HepG2 (cell line): Measurements from ENCODE around the gene NEU4. TPM values are rescaled to one million over a fixed set of nuclear protein-coding genes. Genes with fewer than 3 reads are reported as not detected.
A peak's percentile ranks its signal among the peaks of the same experiment; 100 is the strongest.

Experiments used
- ATAC-seq: fragments of 200-7000 bp; cut with Tn5 transposase; 3 replicates; pipeline ENCODE4 v1.9.1; 2020; ENCODE audit warnings: mild to moderate bottlenecking, moderate library complexity
- BruUV-seq: library from RNA; stranded (reverse); fragments of 400-500 nt; replicated peaks from 2 replicates; lab custom pipeline; 2021; lab: Mats Ljungman, UMichigan
- CTCF ChIA-PET: fragments of 300-600 bp; formaldehyde crosslinking; extraction: SDS; loops from one replicate; lab custom pipeline; 2021; ENCODE audit warnings: low total read pairs, inconsistent platforms, low intra/inter-chr PET ratio; lab: Yijun Ruan, JAX
- POLR2A ChIA-PET: fragments of 350-600 bp; sonication (Branson Sonifier 250); formaldehyde crosslinking; loops from one replicate; lab custom pipeline; 2020; ENCODE audit warnings: antibody characterized with exemption, inconsistent platforms; lab: Yijun Ruan, JAX
- DNase-seq: peaks from one replicate; pipeline ENCODE4 v3.0.0-alpha.2; 2015; ENCODE audit warnings: low spot score
- FAIRE-seq: peaks from 3 replicates; lab custom pipeline; 2011; peaks lifted over from hg19 to GRCh38; lab: Jason Lieb, UNC
- H2AFZ ChIP-seq: one replicate; pipeline ENCODE4 v1.6.1; 2011; ENCODE audit warnings: low read length, inconsistent platforms
- H3K27ac ChIP-seq: fragments of 300-600 bp; 3 replicates; pipeline ENCODE4 v1.8.0; 2011; ENCODE audit warnings: mixed run types, mild to moderate bottlenecking, mixed read lengths, low read length, inconsistent platforms; ENCODE audit not compliant: insufficient read depth; ENCODE audit errors: extremely low read length
- H3K27me3 ChIP-seq, 2 experiments: fragments of 200-600 bp in 1 of 2; 2 replicates in 1 of 2; 3 replicates in 1 of 2; pipeline versions ENCODE4 v1.6.0 to v1.8.0; 2011; ENCODE audit warnings: low read length in 2 of 2, mild to moderate bottlenecking in 2 of 2, moderate library complexity in 2 of 2, inconsistent platforms in 1 of 2; ENCODE audit not compliant: insufficient read depth in 2 of 2, control insufficient read depth in 1 of 2
- H3K36me3 ChIP-seq, 2 experiments: fragments of 200-600 bp in 1 of 2; replicated peaks in 1 of 2; 2 replicates in 1 of 2; 3 replicates in 1 of 2; pipeline versions ENCODE4 v1.5.1 to v1.8.0; 2011; ENCODE audit warnings: low read length in 2 of 2, inconsistent platforms in 1 of 2; ENCODE audit not compliant: insufficient read depth in 2 of 2, control insufficient read depth in 1 of 2
- H3K4me1 ChIP-seq: 2 replicates; pipeline ENCODE4 v1.5.1; 2012; ENCODE audit warnings: low read length, inconsistent platforms; ENCODE audit not compliant: insufficient read depth
- H3K4me2 ChIP-seq: 2 replicates; pipeline ENCODE4 v1.6.0; 2011; ENCODE audit warnings: low read depth, low read length, inconsistent platforms
- H3K4me3 ChIP-seq, 3 experiments: fragments of 200-600 bp in 1 of 3; sonication (generic), shearing (Covaris generic) in 1 of 3; replicated peaks in 1 of 3; 2 replicates each; pipeline ENCODE4 v1.5.1; 2011 to 2016; ENCODE audit warnings: low read length in 3 of 3, inconsistent platforms in 2 of 3, low read depth in 2 of 3, mild to moderate bottlenecking in 2 of 3, control low read depth in 1 of 3, mixed read lengths in 1 of 3; ENCODE audit not compliant: insufficient read depth in 1 of 3
- H3K79me2 ChIP-seq: one replicate; pipeline ENCODE4 v1.6.1; 2011; ENCODE audit warnings: low read length, inconsistent platforms; ENCODE audit not compliant: insufficient read depth
- H3K9ac ChIP-seq: 2 replicates; pipeline ENCODE4 v1.6.0; 2011; ENCODE audit warnings: mild to moderate bottlenecking, low read depth, low read length, inconsistent platforms; ENCODE audit not compliant: insufficient read depth
- H3K9me3 ChIP-seq: 2 replicates; pipeline ENCODE4 v1.5.1; 2012; ENCODE audit warnings: mild to moderate bottlenecking, low read length
- H4K20me1 ChIP-seq: 2 replicates; pipeline ENCODE4 v1.6.0; 2011; ENCODE audit warnings: inconsistent platforms, mild to moderate bottlenecking, low read length, moderate library complexity; ENCODE audit not compliant: insufficient read depth
- AGO2 ChIP-seq: fragments of 200-400 bp; formaldehyde crosslinking; optimal IDR thresholded peaks from 2 replicates; pipeline ENCODE3; 2017; ENCODE audit warnings: mild to moderate bottlenecking, low read depth, low read length, moderate library complexity
- E2F5 ChIP-seq: sonication (generic); formaldehyde crosslinking; conservative IDR thresholded peaks from 2 replicates; pipeline ENCODE4 v1.4.0; 2020; ENCODE audit warnings: missing genetic modification reagents
- HNF4G ChIP-seq, 2 experiments: sonication (generic) in 1 of 2; formaldehyde crosslinking in 1 of 2; IDR thresholded peaks; 2 replicates each; pipeline versions ENCODE4 v1.4.0 to v1.6.1; 2011 to 2020; ENCODE audit warnings: borderline replicate concordance in 2 of 2, low read depth in 2 of 2, mild to moderate bottlenecking in 2 of 2, low read length in 1 of 2, missing genetic modification reagents in 1 of 2, moderate library complexity in 1 of 2
- MEIS1 ChIP-seq: sonication (generic); formaldehyde crosslinking; IDR thresholded peaks from 2 replicates; pipeline ENCODE4 v1.9.0; 2021; ENCODE audit warnings: mild to moderate bottlenecking, missing genetic modification reagents, moderate library complexity, borderline replicate concordance
- RBFOX2 ChIP-seq: fragments of 200-400 bp; formaldehyde crosslinking; IDR thresholded peaks from 2 replicates; pipeline ENCODE4 v1.6.1; 2017; ENCODE audit warnings: low read depth, mild to moderate bottlenecking, low read length
- SMC3 ChIP-seq: IDR thresholded peaks from 2 replicates; pipeline ENCODE4 v1.6.1; 2011; ENCODE audit warnings: low read length, improper control_type of control experiment
- ZFP91 ChIP-seq: sonication (generic); formaldehyde crosslinking; IDR thresholded peaks from 2 replicates; pipeline ENCODE4 v1.9.0; 2022; ENCODE audit warnings: missing genetic modification reagents, mild to moderate bottlenecking, borderline replicate concordance
- ZMYM3 ChIP-seq: sonication (generic); formaldehyde crosslinking; IDR thresholded peaks from 2 replicates; pipeline ENCODE4 v1.5.1; 2020; ENCODE audit warnings: mild to moderate bottlenecking, missing genetic modification reagents
- ZNF205 ChIP-seq: IDR thresholded peaks from 2 replicates; pipeline ENCODE4 v1.6.1; 2018; ENCODE audit warnings: missing biosample characterization, missing genetic modification reagents
- WGBS: methylation state at CpG from one replicate; pipeline ENCODE4 v1.1.6; 2017; ENCODE audit warnings: low lambda C conversion rate; 5-methylcytosine and 5-hydroxymethylcytosine counted together
- in situ Hi-C: cut with HindIII; loops from 2 replicates; pipeline ENCODE4 v1.10.0; 2017; ENCODE audit warnings: low pct_unique_long_range_greater_than_20kb; ENCODE audit not compliant: extremely low pct_ligation_motif_present
- intact Hi-C: fragments of 100-400 bp; cut with micrococcal nuclease; formaldehyde crosslinking; loops from one replicate; pipeline ENCODE4 v1.10.0; 2022; ENCODE audit not compliant: unreplicated experiment
- polyA plus RNA-seq, 8 experiments: library from polyadenylated mRNA; depleted of rRNA in 3 of 8; stranded (reverse) in 7 of 8; unstranded in 1 of 8; fragments of >200 nt; fragmentation: Illumina TruSeq in 4 of 8; extraction: Trizol in 4 of 8; gene quantifications; 2 replicates each; pipeline versions ENCODE4 v1.2.1 to v1.2.3, GENCODE V29; 2011 to 2016; ENCODE audit warnings: low read depth in 4 of 8, missing spikeins in 1 of 8, mixed read lengths in 1 of 8; ENCODE audit not compliant: insufficient read depth in 1 of 8
- total RNA-seq, 5 experiments: library from RNA; depleted of rRNA; stranded (reverse); fragments of >200 nt; fragmentation: Illumina TruSeq; extraction: Trizol; gene quantifications; 2 replicates each; pipeline ENCODE4 v1.2.3, GENCODE V29; 2016; ENCODE audit warnings: low read depth in 1 of 5
- TF ChIP-seq, protein P1 (sequence below): IDR thresholded peaks from 2 replicates; pipeline ENCODE4 v1.6.1; 2016; ENCODE audit warnings: missing compliant biosample characterization, missing genetic modification reagents, borderline replicate concordance
- TF ChIP-seq, protein P2 (sequence below): sonication (generic); formaldehyde crosslinking; IDR thresholded peaks from 2 replicates; pipeline ENCODE4 v1.5.0; 2020; ENCODE audit warnings: missing genetic modification reagents, mild to moderate bottlenecking, borderline replicate concordance

NEU4 gene
- total and polyA plus RNA-seq, 2 of the 13 experiments (the other 11 are each of a cell fraction or from before 2014, with no cell fraction given) = 53.5 to 107 TPM

- Histone ChIP-seq H3K36me3 (peaks cover 1 to 6% of the 10 kb centered on the region in 2 experiments; a peak in 3 of 5 replicates), H3K4me3 (no peak overlapping the region), H3K27me3 (no peaks in the 10 kb centered on the region; a peak in 1 of 5 replicates), H3K4me1 (peaks cover 48% of the 10 kb centered on the region), H3K9ac (no peak overlapping the region), H3K27ac (no peak overlapping the region), H4K20me1 (peaks cover 10% of the 10 kb centered on the region; the same call in 1 of the 2 replicates), H3K9me3 (no peaks in the 10 kb centered on the region), H3K4me2 (no peak overlapping the region), H2AFZ (no peak overlapping the region), H3K79me2 (peaks cover 51% of the 10 kb centered on the region)
- DNase-seq = no peak
- WGBS = 91% methylated on average over 34 of the region's 40 CpGs
- in situ Hi-C loops (no loop called here), intact Hi-C loops (no loop called here)
- ChIA-PET CTCF (no interaction called here), POLR2A (interaction anchor here (1.3 to 1.4 kb wide), 2 partner anchors 39 to 43 kb away, joined by 3 to 4 read pairs; no protein-coding TSS in a partner anchor)
- no peak for FAIRE-seq
- no TSS peak for BruUV-seq
- no peak for ATAC-seq
- TF ChIP-seq AGO2 (peak; percentile 68), ZMYM3 (no peak), E2F5 (CRISPR knock-in tag) (no peak), ZFP91 (CRISPR knock-in tag) (0 out of 2 replicates have a peak, but pooled peaks have one; percentile 8), SMC3 (no peak), MEIS1 (0 out of 2 replicates have a peak, but pooled peaks have one; percentile 38), RBFOX2 (peak; percentile 67; the same call in 1 of the 2 replicates), HNF4G (IDR thresholded peaks at IDR 0.05; ENCODE audit: borderline replicate concordance, low read depth, low read length) (no peak), HNF4G (CRISPR knock-in tag; IDR thresholded peaks at IDR 0.05; ENCODE audit: borderline replicate concordance, low read depth) (no peak), ZNF205 (CRISPR knock-in tag) (no peak)
- TF ChIP-seq, protein P1, sequence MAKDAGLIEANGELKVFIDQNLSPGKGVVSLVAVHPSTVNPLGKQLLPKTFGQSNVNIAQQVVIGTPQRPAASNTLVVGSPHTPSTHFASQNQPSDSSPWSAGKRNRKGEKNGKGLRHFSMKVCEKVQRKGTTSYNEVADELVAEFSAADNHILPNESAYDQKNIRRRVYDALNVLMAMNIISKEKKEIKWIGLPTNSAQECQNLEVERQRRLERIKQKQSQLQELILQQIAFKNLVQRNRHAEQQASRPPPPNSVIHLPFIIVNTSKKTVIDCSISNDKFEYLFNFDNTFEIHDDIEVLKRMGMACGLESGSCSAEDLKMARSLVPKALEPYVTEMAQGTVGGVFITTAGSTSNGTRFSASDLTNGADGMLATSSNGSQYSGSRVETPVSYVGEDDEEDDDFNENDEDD (CRISPR knock-in tag) = no peak
- TF ChIP-seq, protein P2, sequence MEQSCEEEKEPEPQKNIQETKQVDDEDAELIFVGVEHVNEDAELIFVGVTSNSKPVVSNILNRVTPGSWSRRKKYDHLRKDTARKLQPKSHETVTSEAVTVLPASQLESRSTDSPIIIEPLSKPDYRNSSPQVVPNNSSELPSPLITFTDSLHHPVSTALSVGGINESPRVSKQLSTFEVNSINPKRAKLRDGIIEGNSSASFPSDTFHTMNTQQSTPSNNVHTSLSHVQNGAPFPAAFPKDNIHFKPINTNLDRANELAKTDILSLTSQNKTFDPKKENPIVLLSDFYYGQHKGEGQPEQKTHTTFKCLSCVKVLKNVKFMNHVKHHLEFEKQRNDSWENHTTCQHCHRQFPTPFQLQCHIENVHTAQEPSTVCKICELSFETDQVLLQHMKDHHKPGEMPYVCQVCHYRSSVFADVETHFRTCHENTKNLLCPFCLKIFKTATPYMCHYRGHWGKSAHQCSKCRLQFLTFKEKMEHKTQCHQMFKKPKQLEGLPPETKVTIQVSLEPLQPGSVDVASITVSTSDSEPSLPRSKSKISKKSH (CRISPR knock-in tag) = peak; percentile 62; the same call in 1 of the 2 replicates
These were observed 4.0 kb downstream of the NEU4 start for GRCh38 chr2:241812730-241813643.
